Measurements from ENCODE around the gene ARHGAP42. TPM values are rescaled to one million over a fixed set of nuclear protein-coding genes. Genes with fewer than 3 reads are reported as not detected.

Gene ARHGAP42
- total and polyA plus RNA-seq, 2 experiments from 2014 or later: 0.74 to 2.7 TPM

DNA sequence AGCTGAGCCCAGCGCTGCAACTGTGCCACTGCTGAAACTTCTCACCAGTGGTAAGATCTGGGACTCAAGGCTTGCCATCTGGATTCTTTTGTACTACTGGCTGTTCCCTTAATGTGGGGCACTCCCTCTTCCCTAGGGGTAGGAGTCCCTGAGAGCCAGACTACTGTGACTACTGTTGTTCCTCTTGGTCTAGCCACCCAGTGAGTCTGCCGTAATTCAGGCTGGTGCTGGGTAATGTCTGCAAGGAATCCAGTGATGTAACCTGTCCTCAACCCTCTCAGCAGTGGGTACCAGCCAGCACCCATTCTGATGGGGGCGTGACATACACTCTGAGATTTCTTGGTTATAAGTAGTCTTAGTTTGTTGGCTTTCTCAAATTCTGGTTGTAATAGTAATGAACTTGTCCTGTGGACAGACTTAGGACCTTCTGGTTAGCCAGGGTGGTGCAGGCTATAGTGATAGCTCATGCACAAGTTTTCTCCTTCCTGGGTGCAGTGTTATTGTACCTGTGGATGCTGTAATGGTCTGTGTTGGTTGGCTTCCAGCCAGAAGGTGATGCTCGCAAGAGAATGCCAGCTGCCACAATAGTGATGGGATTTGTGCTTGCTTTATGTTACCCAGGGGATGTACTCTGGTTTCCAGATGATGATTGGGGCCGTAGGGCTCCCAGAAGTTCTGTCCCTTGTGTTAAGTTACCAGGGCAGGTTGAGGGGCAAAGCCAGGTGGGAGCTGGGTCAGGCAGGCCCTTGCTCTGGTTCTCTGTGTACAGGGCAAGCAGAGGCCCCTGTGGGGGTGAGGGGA, 65.5 kb downstream of the ARHGAP42 start:
- no peaks in the 10 kb centered on the region for H3K4me1 ChIP-seq (ENCODE audit: insufficient read depth)
- H3K36me3 ChIP-seq (ENCODE audit: low read depth): no peaks in the 10 kb centered on the region
- H3F3A ChIP-seq (ENCODE audit: insufficient read depth): no peaks in the 10 kb centered on the region
- in situ Hi-C loops (cut with MboI): no loop called here
- no peak overlapping the region for H3K4me2 ChIP-seq (ENCODE audit: unreplicated experiment)
- H2AFZ ChIP-seq: no peak overlapping the region
- 84 to 87% methylated on average over 5 of the region's 5 CpGs for WGBS, 2 experiments (ENCODE audit: low coverage in 1 of 2, low lambda C conversion rate in 2 of 2, missing lambda C conversion rate in 2 of 2)
- H3K4me3 ChIP-seq: no peak overlapping the region
- no peaks in the 10 kb centered on the region for H3K27me3 ChIP-seq (replicated peaks; ENCODE audit: insufficient read depth)
- H3K9ac ChIP-seq: no peak overlapping the region
- H3K79me2 ChIP-seq (ENCODE audit: insufficient read depth): no peaks in the 10 kb centered on the region
- no peaks in the 10 kb centered on the region for H3K9me2 ChIP-seq (ENCODE audit: insufficient read depth)
- no peak for DNase-seq
- no peak overlapping the region for H3K27ac ChIP-seq
- TF ChIP-seq EZH2 (IDR thresholded peaks at IDR 0.05; ENCODE audit: insufficient read depth, poor library complexity, severe bottlenecking) (no peak), EZH2phosphoT487 (IDR thresholded peaks at IDR 0.05; ENCODE audit: insufficient read depth, low read depth) (no peak)
- no peaks in the 10 kb centered on the region for H3K9me3 ChIP-seq (ENCODE audit: low read depth)
- H4K20me1 ChIP-seq (ENCODE audit: insufficient read depth): no peaks in the 10 kb centered on the region

GRCh38 chr11:100753172-100753543, 66.1 kb downstream of the ARHGAP42 start:
- DNase-seq: no peak
- WGBS, 2 experiments (ENCODE audit: low coverage in 1 of 2, low lambda C conversion rate in 2 of 2, missing lambda C conversion rate in 2 of 2): 83% methylated on average over 4 of the region's 4 CpGs
- no peaks in the 10 kb centered on the region for H3K4me1 ChIP-seq (ENCODE audit: insufficient read depth)
- H3K9me2 ChIP-seq (ENCODE audit: insufficient read depth): no peaks in the 10 kb centered on the region
- no peak overlapping the region for H3K27ac ChIP-seq
- H3K79me2 ChIP-seq (ENCODE audit: insufficient read depth): no peaks in the 10 kb centered on the region
- no peak overlapping the region for H3K4me2 ChIP-seq (ENCODE audit: unreplicated experiment)
- H3K4me3 ChIP-seq: no peak overlapping the region
- no peaks in the 10 kb centered on the region for H3F3A ChIP-seq (ENCODE audit: insufficient read depth)
- H4K20me1 ChIP-seq (ENCODE audit: insufficient read depth): no peaks in the 10 kb centered on the region
- no peak for TF ChIP-seq EZH2phosphoT487 (IDR thresholded peaks at IDR 0.05; ENCODE audit: insufficient read depth, low read depth)
- TF ChIP-seq EZH2 (IDR thresholded peaks at IDR 0.05; ENCODE audit: insufficient read depth, poor library complexity, severe bottlenecking): no peak
- H3K27me3 ChIP-seq (replicated peaks; ENCODE audit: insufficient read depth): no peaks in the 10 kb centered on the region
- no peaks in the 10 kb centered on the region for H3K36me3 ChIP-seq (ENCODE audit: low read depth)
- no peak overlapping the region for H2AFZ ChIP-seq
- in situ Hi-C loops (cut with MboI): no loop called here
- H3K9ac ChIP-seq: no peak overlapping the region
- H3K9me3 ChIP-seq (ENCODE audit: low read depth): no peaks in the 10 kb centered on the region

GRCh38 chr11:100753571-100753970, 66.5 kb downstream of the ARHGAP42 start:
- DNase-seq: no peak
- TF ChIP-seq EZH2 (IDR thresholded peaks at IDR 0.05; ENCODE audit: insufficient read depth, poor library complexity, severe bottlenecking) (no peak), EZH2phosphoT487 (IDR thresholded peaks at IDR 0.05; ENCODE audit: insufficient read depth, low read depth) (no peak)
- no peaks in the 10 kb centered on the region for H3K9me3 ChIP-seq (ENCODE audit: low read depth)
- H3K79me2 ChIP-seq (ENCODE audit: insufficient read depth): no peaks in the 10 kb centered on the region
- in situ Hi-C loops (cut with MboI): no loop called here
- H2AFZ ChIP-seq: no peak overlapping the region
- no peaks in the 10 kb centered on the region for H3K9me2 ChIP-seq (ENCODE audit: insufficient read depth)
- H3F3A ChIP-seq (ENCODE audit: insufficient read depth): no peaks in the 10 kb centered on the region
- H3K4me3 ChIP-seq: no peak overlapping the region
- 92 to 95% methylated on average over 4 of the region's 4 CpGs for WGBS, 2 experiments (ENCODE audit: low coverage in 1 of 2, low lambda C conversion rate in 2 of 2, missing lambda C conversion rate in 2 of 2)
- H4K20me1 ChIP-seq (ENCODE audit: insufficient read depth): no peaks in the 10 kb centered on the region
- H3K27me3 ChIP-seq (replicated peaks; ENCODE audit: insufficient read depth): no peaks in the 10 kb centered on the region
- H3K4me1 ChIP-seq (ENCODE audit: insufficient read depth): no peaks in the 10 kb centered on the region
- no peak overlapping the region for H3K9ac ChIP-seq
- no peak overlapping the region for H3K4me2 ChIP-seq (ENCODE audit: unreplicated experiment)
- no peaks in the 10 kb centered on the region for H3K36me3 ChIP-seq (ENCODE audit: low read depth)
- no peak overlapping the region for H3K27ac ChIP-seq

DNA sequence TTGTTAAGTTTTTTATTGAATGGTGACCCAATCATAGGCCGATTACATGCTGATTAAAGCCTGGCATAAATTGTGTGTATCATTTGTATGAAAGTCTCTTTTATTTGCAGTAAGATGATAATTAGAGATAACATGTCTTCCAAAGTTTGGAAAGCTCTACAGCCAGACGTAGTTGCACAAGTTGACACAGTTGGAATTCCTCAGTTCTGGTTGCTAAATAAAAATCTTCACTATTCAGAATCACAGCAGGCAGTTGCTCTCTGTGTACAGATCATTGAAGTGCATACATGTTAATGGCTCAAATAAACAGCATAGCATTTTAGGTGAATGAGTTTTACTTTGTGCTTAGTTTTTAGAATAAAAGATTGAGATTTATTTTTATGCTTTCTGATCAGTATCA, 69.5 kb downstream of the ARHGAP42 start:
- H3K36me3 ChIP-seq (ENCODE audit: low read depth): no peaks in the 10 kb centered on the region
- H3K79me2 ChIP-seq (ENCODE audit: insufficient read depth): no peaks in the 10 kb centered on the region
- no peak overlapping the region for H3K4me2 ChIP-seq (ENCODE audit: unreplicated experiment)
- H4K20me1 ChIP-seq (ENCODE audit: insufficient read depth): no peaks in the 10 kb centered on the region
- no peak overlapping the region for H3K4me3 ChIP-seq
- H3K9me3 ChIP-seq (ENCODE audit: low read depth): no peaks in the 10 kb centered on the region
- H3K27ac ChIP-seq: no peak overlapping the region
- in situ Hi-C loops (cut with MboI): no loop called here
- no peaks in the 10 kb centered on the region for H3F3A ChIP-seq (ENCODE audit: insufficient read depth)
- no peak overlapping the region for H3K9ac ChIP-seq
- no peak overlapping the region for H2AFZ ChIP-seq
- DNase-seq: no peak
- no peaks in the 10 kb centered on the region for H3K9me2 ChIP-seq (ENCODE audit: insufficient read depth)
- TF ChIP-seq EZH2phosphoT487 (IDR thresholded peaks at IDR 0.05; ENCODE audit: insufficient read depth, low read depth): no peak
- TF ChIP-seq EZH2 (IDR thresholded peaks at IDR 0.05; ENCODE audit: insufficient read depth, poor library complexity, severe bottlenecking): no peak
- WGBS, 2 experiments (ENCODE audit: low coverage in 1 of 2, low lambda C conversion rate in 2 of 2, missing lambda C conversion rate in 2 of 2): 62% methylated on average over 2 of the region's 2 CpGs
- no peaks in the 10 kb centered on the region for H3K27me3 ChIP-seq (replicated peaks; ENCODE audit: insufficient read depth)
- H3K4me1 ChIP-seq (ENCODE audit: insufficient read depth): no peaks in the 10 kb centered on the region
